ENCODE data around the gene ITGA2B.

DNA sequence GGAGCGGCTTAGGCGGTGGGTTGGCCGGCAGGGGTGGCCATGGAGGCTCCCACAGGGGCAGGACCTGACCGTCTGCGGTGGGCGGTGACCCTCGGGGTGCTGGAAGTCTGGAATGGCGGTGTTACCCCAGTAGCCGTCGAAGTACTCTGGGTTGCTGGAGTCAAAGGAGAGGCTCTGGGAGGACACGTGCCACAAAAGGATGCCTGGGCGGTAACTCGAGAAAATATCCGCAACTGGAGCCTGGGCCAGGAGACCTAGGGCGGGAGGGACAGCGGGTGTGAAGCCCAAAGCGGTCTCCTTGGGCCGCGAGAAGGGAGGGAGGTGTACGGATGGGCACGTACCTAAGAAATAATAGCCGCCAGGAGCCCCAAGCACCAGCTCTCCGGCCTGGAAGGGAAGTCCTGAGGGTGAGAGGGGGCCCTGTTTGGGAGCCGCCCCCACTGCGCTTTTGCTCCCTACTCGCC lies 4.6 kb downstream of the ITGA2B start:
- TF ChIP-seq, protein P1, sequence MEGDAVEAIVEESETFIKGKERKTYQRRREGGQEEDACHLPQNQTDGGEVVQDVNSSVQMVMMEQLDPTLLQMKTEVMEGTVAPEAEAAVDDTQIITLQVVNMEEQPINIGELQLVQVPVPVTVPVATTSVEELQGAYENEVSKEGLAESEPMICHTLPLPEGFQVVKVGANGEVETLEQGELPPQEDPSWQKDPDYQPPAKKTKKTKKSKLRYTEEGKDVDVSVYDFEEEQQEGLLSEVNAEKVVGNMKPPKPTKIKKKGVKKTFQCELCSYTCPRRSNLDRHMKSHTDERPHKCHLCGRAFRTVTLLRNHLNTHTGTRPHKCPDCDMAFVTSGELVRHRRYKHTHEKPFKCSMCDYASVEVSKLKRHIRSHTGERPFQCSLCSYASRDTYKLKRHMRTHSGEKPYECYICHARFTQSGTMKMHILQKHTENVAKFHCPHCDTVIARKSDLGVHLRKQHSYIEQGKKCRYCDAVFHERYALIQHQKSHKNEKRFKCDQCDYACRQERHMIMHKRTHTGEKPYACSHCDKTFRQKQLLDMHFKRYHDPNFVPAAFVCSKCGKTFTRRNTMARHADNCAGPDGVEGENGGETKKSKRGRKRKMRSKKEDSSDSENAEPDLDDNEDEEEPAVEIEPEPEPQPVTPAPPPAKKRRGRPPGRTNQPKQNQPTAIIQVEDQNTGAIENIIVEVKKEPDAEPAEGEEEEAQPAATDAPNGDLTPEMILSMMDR (optimal IDR thresholded peaks at IDR 0.05 in 1 of 3, IDR thresholded peaks at IDR 0.05 in 1 of 3, conservative IDR thresholded peaks at IDR 0.05 in 1 of 3; ENCODE audit: extremely low read depth in 1 of 3, insufficient read depth in 2 of 3, low read length in 3 of 3) = no peak
- TF ChIP-seq EZH2 (IDR thresholded peaks at IDR 0.05; ENCODE audit: low read length) = no peak
